IMR-90 (cell line): Measurements from ENCODE around the gene LRRC15. TPM values are rescaled to one million over a fixed set of nuclear protein-coding genes. Genes with fewer than 3 reads are reported as not detected.
A peak's percentile ranks its signal among the peaks of the same experiment; 100 is the strongest.

Experiments
- ATAC-seq: fragments of 200-7000 bp; cut with Tn5 transposase; 2 replicates; pipeline ENCODE4 v1.9.1; 2020; ENCODE audit warnings: low read depth, mild to moderate bottlenecking, moderate library complexity
- BruUV-seq: library from RNA; stranded (reverse); fragments of 400-500 nt; replicated peaks from 2 replicates; lab custom pipeline; 2021; lab: Mats Ljungman, UMichigan
- CTCF ChIA-PET: fragments of 300-600 bp; formaldehyde crosslinking; extraction: SDS; loops from one replicate; lab custom pipeline; 2021; ENCODE audit warnings: antibody characterized with exemption; lab: Yijun Ruan, JAX
- POLR2A ChIA-PET: fragments of 300-600 bp; sonication (Branson Sonifier 250); formaldehyde crosslinking; loops from one replicate; lab custom pipeline; 2022; ENCODE audit warnings: antibody characterized with exemption; ENCODE audit not compliant: unreplicated experiment; lab: Charles Lee
- DNase-seq: peaks from one replicate; pipeline ENCODE4 v3.0.0; 2013
- H2AFZ ChIP-seq: replicated peaks from 2 replicates; pipeline ENCODE3; 2013; ENCODE audit warnings: low read length, mild to moderate bottlenecking; ENCODE audit not compliant: poor library complexity
- H2AK5ac ChIP-seq: 2 replicates; pipeline ENCODE4 v1.6.1; 2013; ENCODE audit warnings: low read depth, low read length, inconsistent platforms
- H2AK9ac ChIP-seq: replicated peaks from 2 replicates; pipeline ENCODE3; 2013; ENCODE audit warnings: mild to moderate bottlenecking, low read depth, low read length, moderate library complexity; ENCODE audit not compliant: poor library complexity
- H2BK120ac ChIP-seq: 2 replicates; pipeline ENCODE4 v1.6.1; 2013; ENCODE audit warnings: low read depth, low read length, inconsistent platforms
- H2BK15ac ChIP-seq: 3 replicates; pipeline ENCODE4 v1.6.1; 2013; ENCODE audit warnings: low read depth, low read length, inconsistent platforms
- H2BK20ac ChIP-seq: 2 replicates; pipeline ENCODE4 v1.6.1; 2013; ENCODE audit warnings: low read depth, mild to moderate bottlenecking, inconsistent platforms, low read length, moderate library complexity
- H2BK5ac ChIP-seq: 2 replicates; pipeline ENCODE4 v1.6.1; 2013; ENCODE audit warnings: mild to moderate bottlenecking, low read depth, low read length, inconsistent platforms; ENCODE audit not compliant: poor library complexity, severe bottlenecking
- H3K14ac ChIP-seq: replicated peaks from 2 replicates; pipeline ENCODE4 v1.6.1; 2013; ENCODE audit warnings: low read depth, low read length, inconsistent platforms
- H3K18ac ChIP-seq: 2 replicates; pipeline ENCODE4 v1.6.1; 2013; ENCODE audit warnings: low read depth, low read length, control low read depth
- H3K23ac ChIP-seq: 2 replicates; pipeline ENCODE4 v1.6.1; 2013; ENCODE audit warnings: low read depth, low read length, inconsistent platforms
- H3K27ac ChIP-seq: 2 replicates; pipeline ENCODE4 v1.5.1; 2013; ENCODE audit warnings: mild to moderate bottlenecking, control low read depth, low read length; ENCODE audit not compliant: insufficient read depth
- H3K27me3 ChIP-seq: 2 replicates; pipeline ENCODE4 v1.6.1; 2013; ENCODE audit warnings: low read length; ENCODE audit not compliant: control insufficient read depth, insufficient read depth
- H3K36me3 ChIP-seq: 2 replicates; pipeline ENCODE4 v1.6.1; 2013; ENCODE audit warnings: low read length, mixed read lengths; ENCODE audit not compliant: control insufficient read depth, insufficient read depth
- H3K4ac ChIP-seq: 2 replicates; pipeline ENCODE4 v1.6.1; 2013; ENCODE audit warnings: low read depth, low read length, inconsistent platforms
- H3K4me1 ChIP-seq: 2 replicates; pipeline ENCODE4 v1.6.1; 2013; ENCODE audit warnings: low read length, mixed read lengths; ENCODE audit not compliant: control insufficient read depth, insufficient read depth
- H3K4me2 ChIP-seq: 2 replicates; pipeline ENCODE4 v1.6.1; 2013; ENCODE audit warnings: low read depth, mild to moderate bottlenecking, control low read depth, low read length, moderate library complexity
- H3K4me3 ChIP-seq: 2 replicates; pipeline ENCODE4 v1.5.1; 2013; ENCODE audit warnings: low read depth, mild to moderate bottlenecking, control low read depth, low read length, moderate library complexity; ENCODE audit not compliant: insufficient read depth
- H3K56ac ChIP-seq: 2 replicates; pipeline ENCODE4 v1.6.1; 2013; ENCODE audit warnings: low read length, inconsistent platforms; ENCODE audit not compliant: insufficient read depth; ENCODE audit errors: extremely low read depth
- H3K79me1 ChIP-seq, 2 experiments: 2 replicates each; pipeline ENCODE4 v1.6.1; 2013; ENCODE audit warnings: low read length in 2 of 2, inconsistent platforms in 1 of 2, low read depth in 1 of 2
- H3K9ac ChIP-seq: 2 replicates; pipeline ENCODE4 v1.6.1; 2013; ENCODE audit warnings: low read depth, low read length, control low read depth
- H3K9me1 ChIP-seq: 2 replicates; pipeline ENCODE4 v1.6.1; 2013; ENCODE audit warnings: low read length, inconsistent platforms; ENCODE audit not compliant: insufficient read depth
- H3K9me3 ChIP-seq: 2 replicates; pipeline ENCODE4 v1.6.1; 2013; ENCODE audit warnings: low read length; ENCODE audit not compliant: control insufficient read depth, insufficient read depth
- H4K20me1 ChIP-seq: 2 replicates; pipeline ENCODE4 v1.6.1; 2013; ENCODE audit warnings: low read length, inconsistent platforms; ENCODE audit not compliant: insufficient read depth
- H4K5ac ChIP-seq: 2 replicates; pipeline ENCODE4 v1.6.1; 2013; ENCODE audit warnings: mild to moderate bottlenecking, low read depth, low read length, control low read depth
- H4K8ac ChIP-seq, 2 experiments: 2 replicates each; pipeline ENCODE4 v1.6.1; 2013; ENCODE audit warnings: low read depth in 2 of 2, low read length in 2 of 2, control low read depth in 1 of 2, inconsistent platforms in 1 of 2
- H4K91ac ChIP-seq: 2 replicates; pipeline ENCODE4 v1.6.1; 2013; ENCODE audit warnings: low read depth, low read length, inconsistent platforms; ENCODE audit not compliant: insufficient read depth
- BHLHE40 ChIP-seq: fragments of 150-350 bp; IDR thresholded peaks from 2 replicates; pipeline ENCODE4 v1.6.1; 2016; ENCODE audit warnings: mild to moderate bottlenecking, low read depth, low read length
- CEBPB ChIP-seq: IDR thresholded peaks from 2 replicates; pipeline ENCODE4 v1.6.1; 2012; ENCODE audit warnings: low read depth, low read length, improper control_type of control experiment
- FOS ChIP-seq: fragments of 150-350 bp; IDR thresholded peaks from 2 replicates; pipeline ENCODE4 v1.6.1; 2016; ENCODE audit warnings: low read depth, low read length
- MAZ ChIP-seq: IDR thresholded peaks from 2 replicates; pipeline ENCODE4 v1.6.1; 2012; ENCODE audit warnings: low read depth, mild to moderate bottlenecking, low read length, improper control_type of control experiment, moderate library complexity, borderline replicate concordance
- NFE2L2 ChIP-seq: fragments of 150-350 bp; IDR thresholded peaks from 2 replicates; pipeline ENCODE4 v1.6.1; 2016; ENCODE audit warnings: low read depth, mild to moderate bottlenecking, low read length
- RAD21 ChIP-seq: IDR thresholded peaks from 2 replicates; pipeline ENCODE4 v1.6.1; 2012; ENCODE audit warnings: low read length, improper control_type of control experiment
- RFX5 ChIP-seq: IDR thresholded peaks from 2 replicates; pipeline ENCODE4 v1.8.0; 2012; ENCODE audit warnings: low read depth, mild to moderate bottlenecking, low read length, moderate library complexity
- USF2 ChIP-seq: fragments of 150-350 bp; IDR thresholded peaks from 2 replicates; pipeline ENCODE4 v1.6.1; 2017; ENCODE audit warnings: mild to moderate bottlenecking, antibody characterized with exemption, low read length, low read depth
- WGBS, 2 experiments: methylation state at CpG; one replicate each; pipeline versions ENCODE4 v1.1.5 to v1.1.7; 2013; ENCODE audit warnings: missing lambda C conversion rate in 2 of 2; ENCODE audit not compliant: insufficient read length in 1 of 2; ENCODE audit errors: extremely low coverage in 2 of 2; 5-methylcytosine and 5-hydroxymethylcytosine counted together
- dilution Hi-C: fragments of 300-500 bp; cut with HindIII; formaldehyde crosslinking; loops from one replicate; pipeline ENCODE4 v1.14.3; 2018; ENCODE audit warnings: low sequenced_read_pairs; ENCODE audit not compliant: unreplicated experiment
- in situ Hi-C: fragments of 300-500 bp; cut with MboI; formaldehyde crosslinking; loops from 3 replicates; pipeline ENCODE4 v1.14.3; 2019; ENCODE audit warnings: low sequenced_read_pairs, inconsistent platforms, mixed read lengths
- intact Hi-C: fragments of 100-400 bp; cut with micrococcal nuclease; formaldehyde crosslinking; loops from 2 replicates; pipeline ENCODE4 v1.10.0; 2022
- polyA plus RNA-seq, 3 experiments: library from polyadenylated mRNA; depleted of rRNA; stranded (reverse); fragments of >200 nt; gene quantifications; 2 replicates each; pipeline ENCODE4 v1.2.3, GENCODE V29; 2012; ENCODE audit warnings: low replicate concordance in 1 of 3
- total RNA-seq: library from RNA; depleted of rRNA; stranded (reverse); fragments of >200 nt; gene quantifications from 2 replicates; pipeline ENCODE4 v1.2.3, GENCODE V29; 2012

Gene LRRC15
- total and polyA plus RNA-seq, 2 of the 4 experiments (the other 2 are of a cell fraction): 2.5 to 9.0 TPM

- Histone ChIP-seq H2AK9ac (peak overlapping the region; percentile 6), H3K4ac (peak overlapping the region; percentile 81), H3K4me3 (no peak overlapping the region), H3K9me1 (peaks cover 17% of the 10 kb centered on the region), H4K5ac (peak overlapping the region; percentile 20; the same call in 1 of the 2 replicates), H3K27ac (peak overlapping the region; percentile 35; the same call in 1 of the 2 replicates), H3K4me1 (peaks cover 28% of the 10 kb centered on the region), H3K18ac (peak overlapping the region; percentile 16; the same call in 1 of the 2 replicates), H2AFZ (no peak overlapping the region), H2BK20ac (peak overlapping the region; percentile 93), H3K23ac (peak overlapping the region; percentile 79; the same call in 1 of the 2 replicates), H3K36me3 (no peaks in the 10 kb centered on the region), H2BK5ac (peak overlapping the region; percentile 7), H3K79me1 (peaks cover 0 to 6% of the 10 kb centered on the region in 2 experiments; a peak in 1 of 4 replicates), H3K9ac (no peak overlapping the region), H4K8ac (peak overlapping the region in 1 of 2 experiments; percentile 44; a peak in 2 of 4 replicates), H4K20me1 (no peaks in the 10 kb centered on the region), H3K27me3 (peaks cover 5% of the 10 kb centered on the region; the same call in 1 of the 2 replicates), H2BK120ac (peak overlapping the region; percentile 53), H3K9me3 (no peaks in the 10 kb centered on the region), H3K14ac (peak overlapping the region; percentile 61), H3K56ac (no peak overlapping the region), H3K4me2 (no peak overlapping the region; the same call in 1 of the 2 replicates), H2AK5ac (peak overlapping the region; percentile 86; the same call in 1 of the 2 replicates), H4K91ac (peak overlapping the region; percentile 73), H2BK15ac (peak overlapping the region; percentile 87; the same call in 2 of the 3 replicates)
- ATAC-seq (no peak), DNase-seq (no peak)
- WGBS, 2 experiments: no CpG with 5 or more reads among the region's 3 CpGs
- dilution Hi-C loops: no loop called here
- no TSS peak for BruUV-seq
- in situ Hi-C loops: no loop called here
- ChIA-PET POLR2A (no interaction called here), CTCF (no interaction called here)
- TF ChIP-seq RFX5 (no peak), RAD21 (no peak), BHLHE40 (no peak), FOS (no peak), CEBPB (no peak), USF2 (no peak), MAZ (no peak), NFE2L2 (no peak)
- intact Hi-C loops: loop anchor here (1.0 kb wide), 1 partner anchor 14 kb away; no protein-coding TSS in a partner anchor
These were observed 5.3 kb downstream of the LRRC15 start for GRCh38 chr3:194364314-194364651.
